RWPE2 (cell line): ENCODE results near the gene CCDC61.

Source experiments
- ATAC-seq: fragments of 200-7000 bp; cut with Tn5 transposase; 3 replicates; pipeline ENCODE4 v1.9.1; 2021; ENCODE audit warnings: low read depth
- DNase-seq: peaks from one replicate; pipeline ENCODE4 v3.0.0-alpha.2; 2020; ENCODE audit warnings: low spot score
- H3K27ac ChIP-seq: fragments of 450-650 bp; 2 replicates; pipeline ENCODE4 v1.5.1; 2017; ENCODE audit warnings: mild to moderate bottlenecking; ENCODE audit not compliant: poor library complexity, severe bottlenecking
- H3K27me3 ChIP-seq: fragments of 250-450 bp; sonication (Bioruptor Pico); 2 replicates; pipeline ENCODE4 v1.5.1; 2021; ENCODE audit warnings: mild to moderate bottlenecking, moderate library complexity; ENCODE audit not compliant: insufficient read depth, poor library complexity, severe bottlenecking
- H3K36me3 ChIP-seq: fragments of 250-450 bp; sonication (Bioruptor Pico); 2 replicates; pipeline ENCODE4 v1.5.1; 2020; ENCODE audit warnings: low read depth, mild to moderate bottlenecking, moderate library complexity
- H3K4me1 ChIP-seq: fragments of 250-450 bp; sonication (Bioruptor Pico); 2 replicates; pipeline ENCODE4 v1.5.1; 2021; ENCODE audit warnings: mild to moderate bottlenecking, moderate library complexity; ENCODE audit not compliant: insufficient read depth, poor library complexity, severe bottlenecking
- H3K4me3 ChIP-seq: fragments of 250-450 bp; sonication (Bioruptor Pico); 2 replicates; pipeline ENCODE4 v1.5.1; 2021; ENCODE audit warnings: mild to moderate bottlenecking, moderate library complexity; ENCODE audit not compliant: severe bottlenecking
- H3K9me3 ChIP-seq: fragments of 250-450 bp; sonication (Bioruptor Pico); 2 replicates; pipeline ENCODE4 v1.5.1; 2021; ENCODE audit warnings: mild to moderate bottlenecking, moderate library complexity; ENCODE audit not compliant: severe bottlenecking
- TF ChIP-seq, protein P1 (sequence below): fragments of 450-650 bp; IDR thresholded peaks from one replicate; pipeline ENCODE4 v1.5.1; 2017; ENCODE audit warnings: mild to moderate bottlenecking, moderate library complexity; ENCODE audit not compliant: poor library complexity, severe bottlenecking

The CCDC61 gene

DNA sequence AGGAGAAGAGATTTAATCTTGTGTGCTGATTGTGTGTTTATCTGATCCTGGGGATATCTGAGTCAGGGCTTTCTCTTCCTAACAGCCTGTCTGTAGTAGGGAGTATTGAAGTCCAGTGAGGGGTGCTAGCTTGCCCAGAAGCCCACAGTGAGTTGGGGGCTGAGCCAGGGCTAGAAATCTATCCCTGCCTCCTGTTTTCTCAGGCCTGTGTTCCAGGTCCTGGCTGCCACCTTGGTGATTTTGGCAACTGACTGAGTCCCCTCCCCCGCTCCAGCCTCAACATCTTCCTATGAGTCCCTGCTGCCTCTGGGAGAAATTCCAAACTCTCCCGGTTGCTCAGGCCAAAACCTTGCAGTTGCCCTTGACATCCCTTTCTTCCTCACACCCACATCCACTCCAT lies 13.9 kb upstream of the CCDC61 start:
- ATAC-seq (no peak), DNase-seq (no peak)
- H3K36me3 ChIP-seq: no peaks in the 10 kb centered on the region
- no peaks in the 10 kb centered on the region for H3K9me3 ChIP-seq
- no peaks in the 10 kb centered on the region for H3K27me3 ChIP-seq
- no peak overlapping the region for H3K27ac ChIP-seq
- TF ChIP-seq, protein P1, sequence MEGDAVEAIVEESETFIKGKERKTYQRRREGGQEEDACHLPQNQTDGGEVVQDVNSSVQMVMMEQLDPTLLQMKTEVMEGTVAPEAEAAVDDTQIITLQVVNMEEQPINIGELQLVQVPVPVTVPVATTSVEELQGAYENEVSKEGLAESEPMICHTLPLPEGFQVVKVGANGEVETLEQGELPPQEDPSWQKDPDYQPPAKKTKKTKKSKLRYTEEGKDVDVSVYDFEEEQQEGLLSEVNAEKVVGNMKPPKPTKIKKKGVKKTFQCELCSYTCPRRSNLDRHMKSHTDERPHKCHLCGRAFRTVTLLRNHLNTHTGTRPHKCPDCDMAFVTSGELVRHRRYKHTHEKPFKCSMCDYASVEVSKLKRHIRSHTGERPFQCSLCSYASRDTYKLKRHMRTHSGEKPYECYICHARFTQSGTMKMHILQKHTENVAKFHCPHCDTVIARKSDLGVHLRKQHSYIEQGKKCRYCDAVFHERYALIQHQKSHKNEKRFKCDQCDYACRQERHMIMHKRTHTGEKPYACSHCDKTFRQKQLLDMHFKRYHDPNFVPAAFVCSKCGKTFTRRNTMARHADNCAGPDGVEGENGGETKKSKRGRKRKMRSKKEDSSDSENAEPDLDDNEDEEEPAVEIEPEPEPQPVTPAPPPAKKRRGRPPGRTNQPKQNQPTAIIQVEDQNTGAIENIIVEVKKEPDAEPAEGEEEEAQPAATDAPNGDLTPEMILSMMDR: no peak
- no peak overlapping the region for H3K4me3 ChIP-seq
- no peaks in the 10 kb centered on the region for H3K4me1 ChIP-seq

DNA sequence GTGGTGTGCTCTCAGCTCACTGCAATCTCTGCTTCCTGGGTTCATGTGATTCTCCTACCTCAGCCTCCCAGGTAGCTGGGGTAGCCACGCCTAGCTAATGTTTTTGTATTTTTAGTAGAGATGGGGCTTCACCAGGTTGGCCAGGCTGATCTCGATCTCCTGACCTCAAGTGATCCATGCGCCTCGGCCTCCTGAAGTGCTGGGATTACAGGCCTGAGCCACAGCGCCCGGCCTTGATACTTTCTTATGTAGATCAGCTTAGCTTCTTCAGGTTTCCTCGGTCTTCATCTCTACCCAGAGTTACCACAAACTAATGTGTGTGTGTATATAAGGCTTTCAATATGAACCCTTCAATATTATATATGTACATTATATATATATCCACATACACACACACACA lies 9.9 kb upstream of the CCDC61 start:
- ATAC-seq: no peak
- Histone ChIP-seq H3K27ac (no peak overlapping the region), H3K4me3 (no peak overlapping the region), H3K4me1 (no peaks in the 10 kb centered on the region), H3K9me3 (no peaks in the 10 kb centered on the region), H3K36me3 (no peaks in the 10 kb centered on the region), H3K27me3 (no peaks in the 10 kb centered on the region)
- no peak for DNase-seq
- TF ChIP-seq, protein P1: no peak

DNA sequence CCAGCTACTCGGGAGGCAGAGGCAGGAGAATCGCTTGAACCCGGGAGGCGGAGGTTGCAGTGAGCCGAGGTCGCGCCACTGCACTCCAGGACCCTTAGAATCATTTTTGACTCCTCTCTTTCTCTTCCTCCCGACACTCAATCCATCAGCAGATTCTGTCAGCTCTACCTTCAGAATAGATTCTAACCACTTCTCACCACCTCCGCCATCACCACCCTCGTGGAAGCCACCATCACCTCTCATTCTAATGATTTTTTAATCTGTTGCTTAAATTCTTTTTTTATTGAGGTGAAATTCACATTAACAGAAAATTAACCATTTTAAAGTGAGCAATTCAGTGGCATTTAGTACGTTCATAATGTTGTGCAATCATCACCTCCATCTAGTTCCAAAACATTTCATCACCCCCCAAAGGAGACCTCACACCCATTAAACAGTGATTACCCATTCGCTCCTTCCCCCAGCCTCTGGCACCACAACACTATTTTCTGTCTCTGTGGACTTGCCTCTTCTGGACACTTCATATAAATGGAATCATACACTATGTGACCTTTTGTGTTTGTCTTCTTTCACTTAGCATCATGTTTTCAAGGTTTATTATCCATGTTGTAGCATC lies 5.0 kb upstream of the CCDC61 start:
- Histone ChIP-seq H3K27me3 (no peaks in the 10 kb centered on the region), H3K4me1 (no peaks in the 10 kb centered on the region), H3K9me3 (no peaks in the 10 kb centered on the region), H3K36me3 (no peaks in the 10 kb centered on the region), H3K27ac (no peak overlapping the region), H3K4me3 (no peak overlapping the region)
- no peak for ATAC-seq
- TF ChIP-seq, protein P1: no peak
- no peak for DNase-seq

DNA sequence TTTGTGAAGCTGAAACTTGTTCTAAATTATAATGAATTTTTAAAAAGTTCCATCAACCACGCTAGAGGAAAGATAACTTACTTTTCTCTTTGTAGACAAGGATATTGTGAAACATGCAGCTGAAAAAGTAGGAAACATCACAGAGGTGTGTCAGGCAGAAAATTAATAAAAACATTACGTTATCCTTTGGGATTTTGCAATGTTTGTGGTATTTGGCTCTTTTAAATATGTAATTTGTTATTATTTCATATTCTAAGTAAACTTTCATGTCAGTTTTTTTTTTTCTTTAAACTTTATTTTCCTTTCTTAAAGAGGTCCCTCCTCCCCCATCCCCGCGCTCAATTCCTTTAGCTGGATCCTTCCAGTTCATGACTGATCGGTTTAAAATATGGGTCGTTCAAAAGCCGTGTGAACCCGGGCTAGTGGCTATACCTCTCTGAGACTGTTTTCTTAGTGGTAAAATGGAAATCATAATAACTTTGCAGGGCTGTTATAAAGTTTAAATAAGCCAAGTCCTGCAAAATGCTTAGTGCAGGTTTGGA lies 740 bp upstream of the CCDC61 start:
- Histone ChIP-seq H3K27me3 (no peaks in the 10 kb centered on the region), H3K27ac (peak overlapping the region; percentile 35), H3K4me1 (no peaks in the 10 kb centered on the region), H3K9me3 (no peaks in the 10 kb centered on the region), H3K4me3 (peak overlapping the region; percentile 40), H3K36me3 (no peaks in the 10 kb centered on the region)
- ATAC-seq (peak; percentile 13), DNase-seq (no peak)
- TF ChIP-seq, protein P1: no peak

DNA sequence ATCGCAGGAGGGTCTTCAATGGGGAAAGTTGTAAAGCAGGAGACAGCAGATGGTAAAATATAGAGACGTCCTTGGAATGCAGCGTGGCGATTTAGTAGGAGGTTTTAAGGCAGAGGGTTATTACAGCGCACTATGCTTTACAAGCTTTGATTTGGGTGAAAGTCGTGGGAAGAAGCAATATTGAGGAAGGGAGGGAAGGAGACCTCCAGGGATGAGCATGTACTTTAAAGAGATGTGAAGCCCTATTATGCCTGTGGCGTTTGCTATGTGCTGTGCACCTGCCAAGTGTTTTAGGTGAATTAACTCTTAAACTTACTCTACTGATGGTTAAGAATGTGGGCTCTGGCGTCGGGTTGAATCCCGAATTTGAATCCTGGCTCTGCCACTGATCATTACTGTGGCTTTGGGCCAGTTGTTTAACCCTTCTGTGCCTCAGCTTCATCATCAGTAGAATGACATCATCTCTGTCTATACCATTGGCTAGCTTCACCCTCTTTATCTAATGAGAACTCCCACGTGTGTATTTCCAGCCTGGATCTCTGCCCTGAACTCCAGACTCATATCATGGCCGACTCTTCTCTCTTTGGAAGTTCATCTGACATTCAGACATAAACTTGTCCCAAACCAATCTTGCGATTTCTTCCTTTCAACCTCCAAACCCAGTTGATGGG lies 583 bp downstream of the CCDC61 start:
- H3K4me1 ChIP-seq: peaks cover 2% of the 10 kb centered on the region
- TF ChIP-seq, protein P1: no peak
- no peak overlapping the region for H3K27ac ChIP-seq
- peak overlapping the region; percentile 72 for H3K4me3 ChIP-seq
- H3K9me3 ChIP-seq: no peaks in the 10 kb centered on the region
- H3K36me3 ChIP-seq: no peaks in the 10 kb centered on the region
- H3K27me3 ChIP-seq: no peaks in the 10 kb centered on the region
- DNase-seq (no peak), ATAC-seq (no peak)
